ENCODE data around the gene HES5.

HES5 gene

GRCh38 chr1:2548068-2548589, 18.1 kb upstream of the HES5 start:
- Histone ChIP-seq H3K4me1 (ENCODE audit: low read length) (peaks cover 40% of the 10 kb centered on the region), H3K4me3 (ENCODE audit: low read length) (peak overlapping the region; percentile 80), H3K4me2 (ENCODE audit: low read length) (peak overlapping the region; percentile 89)

GRCh38 chr1:2547210-2548067, 17.4 kb upstream of the HES5 start:
- Histone ChIP-seq H3K9ac (ENCODE audit: low read length) (peak overlapping the region; percentile 98), H4K20me1 (ENCODE audit: insufficient read depth, low read length) (no peaks in the 10 kb centered on the region), H3K4me2 (ENCODE audit: low read length) (peak overlapping the region; percentile 89), H3K4me1 (ENCODE audit: low read length) (peaks cover 40% of the 10 kb centered on the region), H3K27ac (ENCODE audit: low read length) (peak overlapping the region; percentile 99), H2AFZ (ENCODE audit: low read depth, low read length) (no peak overlapping the region), H3K9me3 (ENCODE audit: insufficient read depth, low read length) (no peaks in the 10 kb centered on the region), H3K36me3 (replicated peaks; ENCODE audit: low read depth, low read length) (no peaks in the 10 kb centered on the region), H3K27me3 (ENCODE audit: low read depth, low read length) (no peaks in the 10 kb centered on the region), H3K4me3 (ENCODE audit: low read length) (peak overlapping the region; percentile 80), H3K79me2 (ENCODE audit: low read length) (no peaks in the 10 kb centered on the region)
- TF ChIP-seq EZH2phosphoT487 (IDR thresholded peaks at IDR 0.05; ENCODE audit: low read depth) (no peak), CTCF (IDR thresholded peaks at IDR 0.05; ENCODE audit: low read depth, low read length) (no peak)

More at GRCh38 chr1:2548068-2548589, 18.1 kb upstream of the HES5 start:
- no peaks in the 10 kb centered on the region for H3K36me3 ChIP-seq (replicated peaks; ENCODE audit: low read depth, low read length)
- no peaks in the 10 kb centered on the region for H4K20me1 ChIP-seq (ENCODE audit: insufficient read depth, low read length)
- peak overlapping the region; percentile 99 for H3K27ac ChIP-seq (ENCODE audit: low read length)
- no peaks in the 10 kb centered on the region for H3K9me3 ChIP-seq (ENCODE audit: insufficient read depth, low read length)
- no peaks in the 10 kb centered on the region for H3K27me3 ChIP-seq (ENCODE audit: low read depth, low read length)
- peak overlapping the region; percentile 98 for H3K9ac ChIP-seq (ENCODE audit: low read length)
- H3K79me2 ChIP-seq (ENCODE audit: low read length) = no peaks in the 10 kb centered on the region
- TF ChIP-seq CTCF (IDR thresholded peaks at IDR 0.05; ENCODE audit: low read depth, low read length) = peak; percentile 73
- TF ChIP-seq EZH2phosphoT487 (IDR thresholded peaks at IDR 0.05; ENCODE audit: low read depth) = no peak
- H2AFZ ChIP-seq (ENCODE audit: low read depth, low read length) = no peak overlapping the region

- Histone ChIP-seq H3K27me3 (ENCODE audit: low read depth, low read length) (no peaks in the 10 kb centered on the region), H3K9me3 (ENCODE audit: insufficient read depth, low read length) (no peaks in the 10 kb centered on the region), H3K9ac (ENCODE audit: low read length) (peak overlapping the region; percentile 98), H4K20me1 (ENCODE audit: insufficient read depth, low read length) (no peaks in the 10 kb centered on the region), H3K36me3 (replicated peaks; ENCODE audit: low read depth, low read length) (no peaks in the 10 kb centered on the region), H3K4me1 (ENCODE audit: low read length) (peaks cover 40% of the 10 kb centered on the region), H3K4me2 (ENCODE audit: low read length) (peak overlapping the region; percentile 89), H3K79me2 (ENCODE audit: low read length) (no peaks in the 10 kb centered on the region), H2AFZ (ENCODE audit: low read depth, low read length) (no peak overlapping the region), H3K4me3 (ENCODE audit: low read length) (peak overlapping the region; percentile 80), H3K27ac (ENCODE audit: low read length) (peak overlapping the region; percentile 99)
- no peak for TF ChIP-seq CTCF (IDR thresholded peaks at IDR 0.05; ENCODE audit: low read depth, low read length)
- no peak for TF ChIP-seq EZH2phosphoT487 (IDR thresholded peaks at IDR 0.05; ENCODE audit: low read depth)
These were observed 16.6 kb upstream of the HES5 start for GRCh38 chr1:2546515-2547209.
